EH (cell line): ENCODE results near the gene IL19.

Experiments
- DNase-seq: peaks from one replicate; pipeline ENCODE4 v3.0.0-alpha.2; 2015; ENCODE audit warnings: low read depth

The IL19 gene

DNA sequence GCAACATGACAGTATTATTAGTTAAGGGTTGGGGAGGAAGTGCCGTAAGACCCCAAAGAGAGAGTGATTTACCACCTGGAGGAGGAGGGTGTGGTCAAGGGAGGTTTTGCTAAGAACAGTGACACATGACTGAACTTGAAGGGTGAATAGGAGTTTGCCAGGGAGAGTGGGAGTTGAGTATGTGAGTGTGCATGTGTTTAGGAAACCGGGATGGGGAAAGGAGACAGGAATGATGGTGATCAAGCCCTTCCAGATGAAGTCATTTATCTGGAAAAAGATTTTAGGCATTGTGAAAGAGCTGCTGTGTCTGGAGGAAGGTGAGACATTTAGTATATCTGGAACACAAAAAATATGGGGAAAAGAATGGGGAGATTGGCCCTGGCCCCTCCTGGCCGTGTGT is 29.8 kb downstream of the IL19 start:
- DNase-seq: no peak

- no peak for DNase-seq
These were observed 30.3 kb downstream of the IL19 start for GRCh38 chr1:206800891-206801290.

DNA sequence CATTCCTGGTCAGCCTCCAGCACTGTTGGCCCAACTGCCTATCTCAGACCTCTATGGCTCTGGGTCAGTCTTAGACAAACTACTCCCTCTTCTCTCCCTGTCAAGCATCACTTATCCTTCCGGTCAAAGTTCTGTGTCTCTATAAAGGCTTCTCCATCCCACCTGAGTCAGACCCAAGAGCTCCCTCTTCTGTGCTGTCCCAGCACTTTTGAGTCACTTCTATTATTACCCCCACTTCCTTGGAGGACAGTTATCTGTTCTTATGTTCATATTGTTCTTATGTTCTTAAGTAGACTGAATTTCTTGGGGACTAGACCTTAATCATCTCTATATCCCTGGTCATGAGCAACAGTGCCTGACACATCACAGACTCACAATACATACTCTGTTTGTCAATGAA is 30.9 kb downstream of the IL19 start:
- no peak for DNase-seq

DNA sequence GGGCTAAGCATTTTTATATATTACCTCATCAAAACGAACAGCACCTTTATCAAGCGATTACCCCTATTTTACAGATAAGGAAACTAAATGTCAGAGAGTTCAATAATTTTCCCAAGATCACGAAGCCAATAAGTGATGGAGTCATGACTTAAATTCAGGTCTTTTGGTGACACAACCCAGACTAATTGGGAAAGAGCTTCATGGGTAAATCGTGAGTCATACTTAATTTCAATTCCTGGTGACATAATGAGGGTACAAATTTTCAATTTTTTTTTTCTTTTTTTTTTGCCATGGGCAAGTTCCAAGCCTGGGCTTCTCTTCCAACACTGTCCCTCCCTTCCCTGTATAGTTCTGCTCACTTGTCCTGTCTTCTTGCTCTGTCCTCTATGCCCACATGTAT is 31.8 kb downstream of the IL19 start:
- no peak for DNase-seq

DNA sequence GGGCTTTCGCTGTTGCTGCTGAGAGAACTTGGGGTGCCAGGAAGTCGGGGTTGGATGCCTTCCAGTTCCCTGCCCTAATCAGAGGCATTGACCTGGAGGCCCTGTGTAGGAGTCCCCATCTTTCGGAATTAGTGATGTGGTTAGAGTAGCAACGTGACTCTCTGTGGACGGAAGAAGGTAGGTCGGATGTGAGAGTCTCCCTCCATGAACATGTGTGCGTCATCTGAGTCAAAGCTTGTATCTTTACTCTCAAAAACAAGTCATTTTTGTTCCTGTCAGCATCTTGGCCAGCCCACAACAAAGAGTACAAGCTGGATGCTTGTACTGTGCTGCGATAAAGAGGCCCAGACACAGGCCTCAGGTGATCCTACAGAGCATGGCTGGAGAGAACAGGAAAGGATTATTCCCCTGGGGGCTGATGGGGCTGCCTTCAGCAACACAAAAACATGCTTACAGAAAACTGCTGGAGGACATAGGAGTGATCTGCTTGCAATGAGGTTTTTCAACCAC is 32.7 kb downstream of the IL19 start:
- DNase-seq: no peak

- peak; percentile 30 for DNase-seq
These were observed 33.7 kb downstream of the IL19 start for GRCh38 chr1:206804156-206804737.

DNA sequence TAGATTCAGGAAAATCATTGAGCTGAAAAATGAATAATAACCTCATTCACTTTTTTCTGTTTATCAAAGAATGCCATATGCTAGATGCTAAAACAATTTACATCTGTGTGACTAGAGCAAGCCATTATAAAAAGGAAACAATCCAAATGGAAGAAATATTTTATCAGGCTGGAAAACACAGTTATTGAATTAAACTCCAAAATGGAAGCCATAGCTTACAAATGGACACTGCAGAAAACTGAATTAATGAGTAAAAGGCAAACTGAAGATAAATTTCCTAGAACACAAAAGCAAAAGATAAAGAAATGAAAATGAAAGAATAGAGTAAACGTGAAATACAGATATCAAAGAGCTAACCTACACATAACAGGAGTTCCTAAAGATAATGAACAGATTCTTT is 34.8 kb downstream of the IL19 start:
- no peak for DNase-seq

- DNase-seq: peak; percentile 66
These were observed 38.0 kb downstream of the IL19 start for GRCh38 chr1:206808615-206809014.

- peak; percentile 60 for DNase-seq
These were observed 39.0 kb downstream of the IL19 start for GRCh38 chr1:206809504-206810084.

DNA sequence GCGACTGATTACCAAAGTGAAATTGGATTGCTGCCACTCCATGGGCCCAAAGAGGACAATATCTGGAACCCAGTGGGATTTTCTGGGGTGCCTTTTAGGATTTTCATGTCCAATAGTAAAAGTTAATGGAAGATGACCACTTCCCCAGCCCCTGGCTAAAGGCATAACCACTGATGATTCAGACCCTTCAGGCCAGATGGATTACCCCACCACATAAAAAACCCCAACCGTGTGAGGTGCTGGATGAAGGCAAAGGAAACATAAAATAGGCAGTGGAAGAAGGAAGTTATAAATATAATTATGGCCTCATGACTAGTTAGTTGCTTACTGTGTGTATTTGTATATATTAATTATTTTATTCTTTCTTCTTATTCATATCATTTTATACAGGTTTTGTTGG is 41.9 kb downstream of the IL19 start:
- peak; percentile 31 for DNase-seq

GRCh38 chr1:206814716-206815341 is 44.3 kb downstream of the IL19 start:
- peak; percentile 88 for DNase-seq

- DNase-seq: no peak
These were observed 46.1 kb downstream of the IL19 start for GRCh38 chr1:206816390-206817287.

- no peak for DNase-seq
These were observed 50.9 kb downstream of the IL19 start for GRCh38 chr1:206821493-206821892.

- peak; percentile 74 for DNase-seq
These were observed 53.2 kb downstream of the IL19 start for GRCh38 chr1:206823727-206824126.

GRCh38 chr1:206824331-206824730 is 53.8 kb downstream of the IL19 start:
- DNase-seq: peak; percentile 74

GRCh38 chr1:206826394-206826793 is 55.8 kb downstream of the IL19 start:
- peak; percentile 60 for DNase-seq

DNA sequence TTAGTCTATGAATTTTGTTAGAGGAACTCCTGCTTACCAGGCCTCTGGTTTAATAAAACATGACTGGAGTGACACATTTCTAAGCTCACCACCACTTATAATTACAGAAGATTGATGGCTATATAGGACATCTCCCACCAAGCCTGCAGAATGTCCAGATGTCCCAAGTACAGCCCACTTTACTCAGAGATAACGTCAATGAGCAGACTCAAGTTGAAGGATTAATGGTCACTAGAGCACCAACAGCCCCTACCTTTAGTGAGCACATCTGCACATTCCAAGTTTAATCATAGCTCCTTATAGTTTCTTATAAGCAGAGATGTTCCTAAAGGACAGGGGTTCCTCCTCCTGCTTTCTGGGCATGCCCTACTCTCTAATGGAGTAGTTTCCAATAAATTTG is 57.5 kb downstream of the IL19 start:
- no peak for DNase-seq

DNA sequence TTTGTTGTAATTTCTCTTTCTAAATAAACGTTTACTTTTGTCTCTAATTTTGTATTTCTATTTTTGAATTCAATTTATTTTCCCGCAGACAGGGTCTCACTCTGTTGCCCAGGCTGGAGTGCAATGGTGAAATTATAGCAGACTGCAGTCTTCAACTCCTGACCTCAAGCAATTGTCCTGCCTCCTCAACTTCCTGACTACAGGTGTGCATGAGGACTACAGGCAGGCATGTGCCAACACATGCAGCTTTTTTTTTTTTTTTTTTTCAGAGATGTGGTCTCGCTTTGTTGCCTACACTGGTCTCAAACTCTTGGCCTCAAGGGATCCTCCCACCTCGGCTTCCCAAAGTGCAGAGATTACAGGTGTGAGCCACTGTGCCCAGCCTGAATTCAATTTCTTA is 58.2 kb downstream of the IL19 start:
- DNase-seq: no peak

- no peak for DNase-seq
These were observed 58.7 kb downstream of the IL19 start for GRCh38 chr1:206829282-206829681.

- no peak for DNase-seq
These were observed 59.3 kb downstream of the IL19 start for GRCh38 chr1:206829875-206830274.

DNA sequence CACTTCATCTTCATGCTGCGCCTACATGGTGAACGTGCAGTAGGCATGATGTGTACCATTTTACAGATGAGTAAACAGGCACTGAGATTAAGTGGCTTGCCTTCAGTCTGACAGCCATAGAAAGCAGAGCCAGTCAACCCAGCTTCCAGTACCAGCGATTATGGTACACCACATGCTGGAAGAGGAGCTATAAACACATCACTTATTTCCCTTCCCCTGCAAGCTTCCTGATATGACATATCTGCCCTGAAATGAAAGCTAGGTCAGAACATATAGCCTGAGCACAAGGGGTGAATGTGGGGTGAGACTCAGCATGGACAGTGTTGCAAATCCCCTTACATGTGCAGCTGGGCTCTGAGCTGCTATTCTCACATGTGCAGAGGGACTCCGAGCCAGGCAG is 61.1 kb downstream of the IL19 start:
- DNase-seq: no peak

DNA sequence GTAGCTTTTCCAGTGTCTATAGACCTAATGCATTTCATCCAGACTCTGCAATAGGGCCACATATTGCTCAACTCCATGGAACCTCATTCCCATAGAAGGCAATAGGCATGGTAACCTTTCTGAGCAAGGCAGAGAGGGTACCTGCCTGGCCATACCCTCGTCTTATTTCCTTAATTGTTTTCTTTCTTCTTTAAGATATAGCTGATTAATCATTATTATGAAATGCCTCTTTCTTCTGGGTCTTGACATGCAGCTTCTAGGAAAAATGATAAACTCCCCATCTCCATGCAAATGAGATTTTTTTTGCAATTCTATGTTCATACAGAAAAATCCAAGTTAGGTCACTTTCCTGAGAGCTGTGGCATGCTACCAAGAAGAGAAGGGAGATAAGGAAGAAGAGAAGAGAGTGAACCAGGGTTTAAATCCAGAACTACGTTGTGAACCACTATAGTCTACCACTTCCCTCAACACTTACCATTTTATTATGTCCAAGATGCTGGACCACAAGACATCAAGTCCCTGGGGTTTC is 61.8 kb downstream of the IL19 start:
- no peak for DNase-seq
